HepG2 (cell line): ENCODE results near the gene C11orf91.

Source experiments
- BRD4 ChIP-seq: sonication (generic); formaldehyde crosslinking; IDR thresholded peaks from 2 replicates; pipeline ENCODE4 v1.4.0; 2020; ENCODE audit warnings: missing genetic modification reagents
- CTCF ChIP-seq: sonication (generic); formaldehyde crosslinking; IDR thresholded peaks from 2 replicates; pipeline ENCODE4 v1.5.0; 2020; ENCODE audit warnings: mild to moderate bottlenecking, missing genetic modification reagents, moderate library complexity
- MXI1 ChIP-seq: IDR thresholded peaks from 3 replicates; pipeline ENCODE4 v1.6.1; 2012; ENCODE audit warnings: low read depth, low read length, inconsistent platforms, borderline replicate concordance
- SNRNP70 ChIP-seq: fragments of 200-400 bp; formaldehyde crosslinking; IDR thresholded peaks from 2 replicates; pipeline ENCODE4 v1.6.1; 2017; ENCODE audit warnings: mild to moderate bottlenecking, low read depth, low read length, moderate library complexity
- WIZ ChIP-seq: sonication (generic); formaldehyde crosslinking; IDR thresholded peaks from 2 replicates; pipeline ENCODE4 v1.5.1; 2020; ENCODE audit warnings: mild to moderate bottlenecking, missing genetic modification reagents
- ZNF232 ChIP-seq: sonication (generic); formaldehyde crosslinking; IDR thresholded peaks from 2 replicates; pipeline ENCODE4 v1.4.0; 2020; ENCODE audit warnings: missing genetic modification reagents, borderline replicate concordance
- ZNF598 ChIP-seq: sonication (generic); formaldehyde crosslinking; IDR thresholded peaks from 2 replicates; pipeline ENCODE4 v1.5.1; 2020; ENCODE audit warnings: mild to moderate bottlenecking, missing genetic modification reagents, borderline replicate concordance

GRCh38 chr11:33658195-33658900 is 42.3 kb downstream of the C11orf91 start:
- TF ChIP-seq ZNF598 = no peak
- no peak for TF ChIP-seq WIZ (CRISPR knock-in tag)
- TF ChIP-seq BRD4 (CRISPR knock-in tag) = no peak
- TF ChIP-seq SNRNP70 = no peak
- no peak for TF ChIP-seq CTCF (CRISPR knock-in tag)
- no peak for TF ChIP-seq MXI1
- no peak for TF ChIP-seq ZNF232 (CRISPR knock-in tag)
